Heart left ventricle (tissue), 13 donors: ENCODE results near the gene VPS13C.

ENCODE experiments used
- CTCF ChIP-seq, 12 donors: fragments of 200-600 bp; sonication (generic) in 4 of 12; IDR thresholded peaks; one replicate each; pipeline versions ENCODE4 v1.5.0 to v1.8.0; 2018 to 2022; ENCODE audit warnings: antibody characterized with exemption in 12 of 12, mild to moderate bottlenecking in 5 of 12
- POLR2A ChIP-seq, 2 donors: fragments of 450-650 bp; IDR thresholded peaks; one replicate each; pipeline ENCODE4 v1.6.1; 2017; ENCODE audit warnings: antibody characterized with exemption in 2 of 2, mild to moderate bottlenecking in 2 of 2, moderate library complexity in 2 of 2
- donor health status: ischemic (EF 13 %, LVEDD 7.1; RV severe dilation, severe dysfunction).
- donor health status: DM: no; HTN: yes; CAD: no.
- donor health status: DM: no; HTN: no; CAD: no.
- donor health status: ischemic (EF 25% LVEDD 6.9; RV normal size, moderate dysfunction).
- donor health status: ischemic (EF 25% LVEDD 5.7; RV mildly dilated, moderate dysfunction).
- donor health status: ischemic (EF 35%, LVEDD 5.7; RV mildly dilated, moderate dysfunction).
- donor health status: nonischemic (EF 11% LVEDD 7.7; RV severe dilation, severe dysfunction).
- donor health status: DM: yes; HTN: yes; CAD: no.
- donor health status: PGD.
- donor health status: ischemic (EF 29% LVEDD 5.4; RV normal size, mild dysfunction).
- donor health status: nonischemic (EF 23%, LVEDD 6.1; RV moderate dilation, normal function).

GRCh38 chr15:61807281-61807929, 252.8 kb downstream of the VPS13C start:
- TF ChIP-seq POLR2A (IDR thresholded peaks at IDR 0.05) (no peak), CTCF (IDR thresholded peaks at IDR 0.05) (no peak)
